Measurements from ENCODE around the gene NUP107.
"Not testable (repeated sequence)": the region's sequence is repeated elsewhere in the genome, so short reads cannot be mapped to it uniquely, and the experiment has no call there.

NUP107 gene

DNA sequence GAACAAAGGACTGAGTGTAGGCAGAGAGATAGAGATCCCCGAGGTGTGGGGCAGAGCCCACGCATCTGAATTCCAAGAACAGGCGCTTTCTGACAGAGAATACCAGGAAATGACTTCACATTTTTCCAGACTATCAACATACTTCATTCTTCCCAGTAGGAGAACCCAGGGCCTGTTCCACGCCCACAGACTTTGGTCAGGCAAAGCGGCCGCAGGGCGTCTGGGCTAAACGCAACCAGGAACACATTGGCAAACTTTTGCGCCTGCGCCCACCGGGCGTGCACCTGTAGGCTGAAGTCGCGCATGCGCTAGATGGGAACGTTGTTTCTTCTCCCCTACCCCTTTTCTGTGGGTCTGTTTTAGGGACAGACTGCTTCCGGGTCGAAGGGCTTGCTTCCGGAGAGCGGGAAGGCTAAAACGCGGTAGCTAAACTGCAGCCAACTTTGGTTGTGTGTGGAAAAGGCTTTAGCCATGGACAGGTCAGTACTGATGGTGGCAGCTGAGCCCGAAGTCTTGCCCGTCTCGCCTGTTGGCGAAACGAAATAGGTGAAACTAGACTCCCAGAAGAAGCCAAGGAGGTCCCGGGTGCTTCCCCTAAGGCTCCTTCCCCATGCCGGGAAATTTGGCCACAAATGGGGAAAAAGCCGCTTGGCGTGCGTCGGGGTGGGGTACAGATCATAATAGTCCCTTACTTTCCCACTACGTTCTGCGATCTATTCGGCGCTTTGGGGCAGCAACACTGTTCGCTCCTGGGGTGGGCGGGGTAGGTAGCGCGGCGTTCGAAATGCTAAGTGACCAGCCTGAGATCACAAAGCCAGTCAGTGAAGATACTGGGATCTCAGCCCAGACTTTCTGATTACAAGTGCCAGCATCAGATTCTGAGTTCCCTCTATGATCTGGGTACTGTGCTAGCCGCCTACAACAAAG is at the start of gene NUP107:
TSS of gene NUP107 (plus strand) at position 384 of the 927 bp plus-strand sequence. CDS start at position 472, 88 bp downstream.
- peak; percentile 95 to 97 (median 96) for DNase-seq (ENCODE audit: low read depth in 2 of 3, low spot score in 1 of 3)

DNA sequence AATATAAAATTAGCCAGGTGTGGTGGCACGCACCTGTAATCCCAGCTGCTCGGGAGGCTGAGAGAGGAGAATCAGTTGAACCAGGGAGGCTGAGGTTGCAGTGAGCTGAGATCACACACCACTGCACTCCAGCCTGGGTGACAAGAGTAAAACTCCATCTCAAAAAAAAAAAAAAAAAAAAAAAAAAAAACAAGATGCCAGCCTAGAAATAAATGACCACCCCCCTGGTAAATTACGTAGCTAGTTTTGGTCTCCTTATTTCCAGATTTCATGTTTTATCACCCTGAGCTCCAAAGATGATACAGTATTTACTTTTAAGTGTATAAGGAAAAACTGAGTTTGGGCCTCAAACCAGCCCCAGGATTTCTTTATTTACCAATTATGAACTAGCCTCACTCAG is 49.3 kb upstream of the NUP107 start:
- DNase-seq (ENCODE audit: low read depth in 2 of 3, low spot score in 1 of 3), result not testable (repeated sequence)

DNA sequence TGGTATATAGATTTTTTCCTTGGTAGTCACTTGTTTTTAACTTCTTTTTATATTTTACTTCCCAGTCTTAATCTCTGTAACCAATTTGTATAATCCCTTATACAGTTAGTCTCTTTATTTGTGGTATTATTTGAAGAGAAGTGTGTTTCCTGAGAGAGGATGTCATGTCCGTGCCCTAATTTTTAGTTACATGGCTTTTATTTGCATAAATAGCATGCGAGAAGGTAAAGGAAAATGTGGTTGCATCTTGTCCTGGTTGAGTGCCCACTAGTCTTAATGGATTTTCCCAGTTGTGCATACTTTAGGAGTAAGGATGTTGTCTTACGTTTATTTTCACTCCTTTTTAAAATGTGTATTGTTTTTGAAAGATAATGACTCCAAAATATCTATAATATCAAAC is 48.6 kb upstream of the NUP107 start:
- no peak for DNase-seq (ENCODE audit: low read depth in 2 of 3, low spot score in 1 of 3)

DNA sequence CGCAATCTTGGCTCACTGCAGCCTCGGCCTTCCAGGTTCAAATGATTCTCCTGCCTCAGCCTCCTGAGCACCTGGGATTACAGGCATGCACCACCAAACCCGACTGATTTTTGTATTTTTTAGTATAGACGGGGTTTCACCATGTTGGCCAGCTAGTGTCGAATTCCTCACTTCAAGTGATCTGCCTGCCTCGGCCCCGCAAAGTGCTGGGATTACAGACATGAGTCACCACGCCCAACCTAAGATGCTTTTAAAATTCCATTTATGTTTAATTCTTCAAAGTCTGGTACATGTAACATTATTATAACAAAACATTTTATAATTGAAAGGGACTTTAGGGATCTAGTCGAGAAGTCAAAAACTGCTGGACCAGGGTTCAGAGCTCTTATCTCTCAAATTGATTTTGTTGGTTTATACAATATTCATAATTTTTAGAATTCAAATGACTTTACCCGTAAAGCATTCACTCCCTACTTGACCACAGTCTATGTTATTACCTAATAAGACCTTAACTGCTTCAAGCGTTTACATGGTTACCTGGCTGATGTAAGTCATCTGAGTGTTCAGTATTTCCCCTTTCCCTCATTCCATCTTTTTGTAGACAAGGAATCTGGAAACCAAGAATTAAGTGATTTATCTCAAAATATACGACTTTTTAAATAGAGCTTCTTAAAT is 47.9 kb upstream of the NUP107 start:
- DNase-seq (ENCODE audit: low read depth in 2 of 3, low spot score in 1 of 3), result no peak

DNA sequence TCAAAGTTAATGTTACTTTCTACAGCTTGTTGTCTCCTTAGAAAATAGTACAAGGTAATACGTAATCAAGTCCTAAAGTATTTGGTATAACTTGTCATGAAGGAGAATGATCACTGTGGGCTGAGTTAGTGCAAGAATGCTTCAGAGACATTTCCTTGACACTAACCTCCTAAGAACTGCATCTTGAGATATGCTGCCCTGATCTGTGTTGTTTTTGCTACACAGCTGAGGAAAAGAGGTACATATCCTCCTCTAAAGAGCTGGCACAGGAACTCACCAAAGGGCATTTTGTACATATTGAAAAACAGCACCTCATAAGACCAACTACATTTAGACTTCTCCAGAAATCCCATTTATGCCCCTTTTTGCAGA is 47.4 kb upstream of the NUP107 start:
- DNase-seq (ENCODE audit: low read depth in 2 of 3, low spot score in 1 of 3), result no peak

DNA sequence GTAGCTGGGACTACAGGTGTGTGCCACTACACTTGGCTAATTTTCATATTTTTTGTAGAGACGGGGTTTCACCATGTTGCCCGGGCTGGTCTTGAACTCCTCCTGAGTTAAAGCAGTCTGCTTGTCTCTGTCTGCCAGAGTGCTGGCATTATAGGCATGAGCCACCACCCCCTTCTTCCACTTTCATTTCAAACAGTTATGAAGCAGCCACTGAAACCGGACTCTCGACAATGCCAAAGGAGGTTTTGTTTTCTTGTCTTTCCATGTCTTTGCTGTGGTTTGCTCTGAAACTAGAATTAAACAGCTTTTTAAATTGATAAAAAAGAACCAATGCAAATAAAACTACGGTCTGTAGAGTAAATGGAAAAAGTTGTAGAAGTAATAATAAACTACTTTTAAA is 45.6 kb upstream of the NUP107 start:
- peak; percentile 35 to 50 (median 46) for DNase-seq (ENCODE audit: low read depth in 2 of 3, low spot score in 1 of 3)

DNA sequence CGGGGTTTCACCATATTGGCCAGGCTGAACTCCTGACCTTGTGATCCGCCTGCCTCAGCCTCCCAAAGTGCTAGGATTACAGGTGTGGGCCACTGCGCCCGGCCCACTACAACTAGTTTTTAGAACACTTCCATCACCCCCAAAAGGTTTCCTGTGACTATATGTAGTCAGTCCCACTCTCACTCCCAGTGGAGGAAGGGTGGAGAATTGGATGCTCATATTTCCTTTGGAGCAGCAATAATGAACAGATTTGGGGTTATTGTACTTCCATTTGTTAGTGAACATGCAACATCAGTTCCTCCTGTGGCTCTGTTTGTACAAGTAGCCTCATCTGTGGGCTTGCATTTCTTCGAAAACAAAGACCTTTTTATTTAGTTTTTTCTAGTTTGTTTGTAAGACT is 40.3 kb upstream of the NUP107 start:
- DNase-seq (ENCODE audit: low read depth in 2 of 3, low spot score in 1 of 3), result no peak

DNA sequence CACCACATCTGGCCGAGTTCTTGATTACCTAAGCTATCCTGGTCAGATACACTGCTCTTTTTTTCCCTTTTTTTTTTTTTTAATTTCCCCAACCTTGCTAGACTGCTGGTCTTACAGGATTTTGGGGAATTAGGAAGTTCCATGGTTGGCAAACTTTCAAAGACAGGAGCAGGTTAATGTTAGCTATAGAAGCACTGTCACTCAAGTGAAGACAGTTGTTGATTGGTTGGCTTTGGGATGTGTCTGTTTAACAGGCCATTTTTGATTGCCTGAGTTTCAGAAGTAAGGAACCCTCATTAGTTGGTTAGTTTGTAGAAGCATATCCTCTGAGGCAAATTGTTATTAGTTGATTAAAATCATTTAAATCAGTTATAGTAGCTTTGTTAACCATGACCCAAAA is 39.3 kb upstream of the NUP107 start:
- no peak for DNase-seq (ENCODE audit: low read depth in 2 of 3, low spot score in 1 of 3)

DNA sequence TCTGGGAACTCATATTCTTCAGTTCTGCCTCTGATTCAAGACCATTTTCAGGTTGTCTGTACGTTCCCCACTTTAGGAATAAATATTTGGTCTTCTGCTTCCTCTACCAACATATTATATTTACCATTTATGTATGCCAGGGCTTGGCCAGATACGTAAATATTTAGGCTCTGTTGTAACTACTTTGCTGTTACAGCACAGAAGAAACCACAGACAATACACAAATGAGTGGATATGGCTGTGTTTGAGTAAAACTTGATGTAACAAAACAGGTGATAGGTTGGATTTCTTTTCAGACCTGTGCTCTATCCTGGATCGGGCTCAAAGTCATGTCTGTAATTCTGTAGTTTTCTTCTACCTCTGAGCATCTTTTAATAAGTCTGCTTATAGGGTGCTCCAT is 38.6 kb upstream of the NUP107 start:
- no peak for DNase-seq (ENCODE audit: low read depth in 2 of 3, low spot score in 1 of 3)

DNA sequence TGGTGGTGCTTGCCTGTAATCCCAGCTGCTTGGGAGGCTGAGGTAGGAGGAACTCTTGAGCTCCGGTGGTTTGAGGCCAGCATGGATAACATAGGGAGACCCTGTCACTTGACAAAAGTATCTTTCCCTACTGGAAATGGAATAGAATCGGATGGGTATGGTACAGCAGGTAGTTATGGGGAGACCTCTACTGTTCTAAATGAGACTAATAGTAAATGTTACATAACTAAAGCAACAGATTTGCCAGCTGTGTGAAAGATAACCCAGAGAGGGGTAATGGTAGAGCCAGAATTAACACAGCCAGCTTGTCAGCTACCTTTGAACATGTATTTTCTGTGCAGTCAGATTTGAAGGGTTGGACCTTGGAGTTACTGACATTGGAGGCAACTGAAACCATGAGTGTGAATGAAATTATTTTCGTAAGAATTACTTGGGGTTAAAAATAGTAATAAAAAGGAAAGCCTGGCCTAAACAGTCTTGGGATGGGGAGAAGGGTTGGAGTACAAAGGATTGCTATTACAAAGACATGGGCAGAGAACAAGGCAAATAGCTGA is 21.7 kb upstream of the NUP107 start:
- DNase-seq (ENCODE audit: low read depth in 2 of 3, low spot score in 1 of 3), result no peak

DNA sequence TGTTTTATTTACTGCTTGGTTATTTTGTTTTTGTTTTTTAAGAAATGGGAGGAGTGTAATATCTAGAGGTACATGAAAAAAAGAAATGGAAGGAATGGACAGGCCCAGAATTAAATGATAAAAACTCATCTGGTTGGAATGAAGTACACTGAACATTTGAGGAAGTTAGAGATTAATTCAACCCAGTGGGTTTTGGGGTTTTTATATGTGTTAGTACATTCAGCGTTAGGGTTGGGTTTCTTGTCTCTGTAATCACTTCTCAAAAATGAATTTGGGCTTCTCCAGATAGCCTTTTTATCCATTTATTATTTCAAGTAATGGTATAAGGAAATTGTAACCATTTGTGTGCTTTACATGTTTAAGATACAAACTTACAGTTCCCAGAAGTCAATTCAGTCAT is 19.5 kb upstream of the NUP107 start:
- no peak for DNase-seq (ENCODE audit: low read depth in 2 of 3, low spot score in 1 of 3)

DNA sequence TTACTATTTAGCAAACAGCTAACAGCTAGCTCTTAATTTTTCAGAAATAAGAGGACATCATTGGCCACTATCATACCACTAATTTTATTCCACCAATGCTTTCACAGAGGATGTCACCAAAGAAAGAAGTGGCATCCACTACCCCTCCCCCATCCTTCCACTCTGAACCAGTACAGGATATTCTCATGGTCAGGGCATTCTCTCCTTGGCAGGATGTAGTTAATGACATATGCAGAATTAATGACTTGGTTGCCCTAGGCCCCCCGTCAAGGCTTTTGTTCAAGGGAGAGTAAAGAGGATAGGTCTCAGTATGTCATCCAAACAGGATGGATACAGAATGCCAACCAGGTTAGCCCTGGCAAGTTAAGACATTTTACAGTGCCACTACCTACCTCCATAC is 18.9 kb upstream of the NUP107 start:
- no peak for DNase-seq (ENCODE audit: low read depth in 2 of 3, low spot score in 1 of 3)

DNA sequence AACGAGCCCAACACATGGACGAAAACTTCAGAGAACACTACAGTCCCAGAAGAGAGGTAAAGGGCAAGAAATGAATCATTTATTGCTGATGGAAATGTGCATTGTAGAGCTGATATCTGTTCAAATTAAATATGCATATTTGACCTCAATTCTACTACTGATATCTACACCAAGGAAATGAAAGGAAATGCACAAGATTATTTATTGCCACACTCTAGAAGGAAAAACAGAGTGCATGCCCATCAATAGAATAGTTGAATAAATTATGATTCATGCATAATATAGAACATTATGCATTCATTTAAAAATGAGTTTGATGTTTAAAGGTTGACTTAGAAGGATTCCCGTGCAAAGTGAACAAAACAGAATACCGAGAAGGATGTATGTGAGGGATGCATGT is 15.6 kb upstream of the NUP107 start:
- no peak for DNase-seq (ENCODE audit: low read depth in 2 of 3, low spot score in 1 of 3)

DNA sequence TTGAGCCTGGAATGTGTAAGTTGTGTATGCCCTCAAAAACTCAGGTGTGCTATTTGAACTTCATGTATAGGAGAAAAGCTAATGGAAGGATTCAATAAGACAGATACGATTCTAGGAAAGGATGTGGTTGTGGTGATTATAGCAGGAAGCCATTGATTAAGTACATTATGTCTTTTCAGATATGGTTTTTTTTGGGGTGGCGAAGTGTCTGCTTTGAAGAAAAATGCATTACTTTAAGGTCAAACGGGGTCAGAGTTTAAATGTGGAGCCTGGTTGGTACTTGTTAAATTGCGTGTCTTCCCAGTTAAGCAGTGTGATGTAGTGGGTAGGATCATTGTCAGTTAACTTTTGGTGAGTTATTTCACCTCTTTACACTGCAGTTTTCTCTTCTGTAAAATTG is 13.0 kb upstream of the NUP107 start:
- peak in 1 of 3 donors; percentile 8 for DNase-seq (ENCODE audit: low read depth in 2 of 3, low spot score in 1 of 3)

DNA sequence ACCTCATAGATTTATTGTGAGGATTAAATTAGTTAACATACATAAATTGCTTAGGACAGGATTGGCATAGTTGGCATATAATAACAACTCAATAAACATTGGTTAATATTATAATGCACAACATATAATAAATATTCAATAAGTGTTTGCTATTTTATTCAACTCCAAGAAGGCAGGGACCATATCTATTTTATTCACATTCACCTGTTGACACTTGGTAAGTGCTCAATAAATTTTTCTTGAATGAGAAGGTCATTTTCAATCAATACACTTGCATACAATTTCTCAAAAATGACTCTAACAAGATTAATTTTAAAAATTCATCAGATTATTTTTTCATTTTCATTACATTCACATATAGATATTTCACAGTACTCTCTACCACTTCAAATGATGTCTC is 12.4 kb upstream of the NUP107 start:
- DNase-seq (ENCODE audit: low read depth in 2 of 3, low spot score in 1 of 3), result no peak

DNA sequence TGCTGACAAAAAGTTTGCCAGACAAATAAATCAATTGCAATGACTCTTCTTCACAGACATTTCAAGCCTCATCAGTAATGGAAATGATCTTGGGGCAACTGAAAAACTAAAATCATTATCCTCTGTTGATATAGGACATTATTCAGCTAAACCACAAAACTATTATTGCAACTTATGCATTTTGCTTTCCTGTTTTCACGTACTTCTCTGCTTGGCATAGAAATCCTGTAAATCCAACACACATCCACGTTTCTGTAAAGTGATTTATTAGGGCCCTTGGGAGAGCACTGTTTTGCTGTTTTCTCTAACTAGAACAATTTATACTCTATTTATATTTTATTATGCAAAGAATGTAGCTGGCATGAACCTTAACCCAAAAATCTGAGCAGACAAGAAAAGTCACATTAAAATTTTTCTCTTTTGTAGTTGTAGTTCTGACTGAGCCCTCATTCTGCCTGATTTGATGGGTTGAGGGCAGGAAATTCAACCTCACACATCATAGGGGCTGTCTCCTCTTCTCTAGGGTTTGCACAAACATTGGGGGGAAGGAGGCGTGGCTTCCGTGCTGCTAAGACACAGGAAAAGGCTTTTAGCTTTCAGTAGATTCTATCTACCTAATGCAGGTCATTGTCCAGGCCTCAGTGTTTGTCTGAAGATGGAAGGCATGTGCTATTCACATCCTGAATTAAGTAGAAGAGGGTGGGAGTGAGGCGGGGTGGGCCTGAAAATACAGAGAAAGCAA is 11.5 kb upstream of the NUP107 start:
- peak in 2 of 3 donors; percentile 18 to 20 for DNase-seq (ENCODE audit: low read depth in 2 of 3, low spot score in 1 of 3)

DNA sequence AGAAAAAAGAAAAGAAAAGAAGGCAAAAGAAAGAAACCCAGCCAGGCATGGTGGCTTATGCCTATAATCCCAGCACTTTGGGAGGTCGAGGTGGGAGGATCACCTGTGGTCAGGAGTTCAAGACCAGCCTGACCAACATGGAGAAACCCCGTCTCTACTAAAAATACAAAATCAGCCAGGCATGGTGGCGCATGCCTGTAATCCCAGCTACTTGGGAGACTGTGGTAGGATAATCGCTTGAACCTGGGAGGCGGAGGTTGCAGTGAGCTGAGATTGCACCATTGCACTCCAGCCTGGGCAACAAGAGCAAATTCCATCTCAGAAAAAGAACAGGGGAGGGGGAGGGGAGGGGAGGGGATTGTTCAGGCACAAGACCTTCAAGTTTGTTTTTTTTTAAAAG is 9.9 kb upstream of the NUP107 start:
- DNase-seq (ENCODE audit: low read depth in 2 of 3, low spot score in 1 of 3), result not testable (repeated sequence)

DNA sequence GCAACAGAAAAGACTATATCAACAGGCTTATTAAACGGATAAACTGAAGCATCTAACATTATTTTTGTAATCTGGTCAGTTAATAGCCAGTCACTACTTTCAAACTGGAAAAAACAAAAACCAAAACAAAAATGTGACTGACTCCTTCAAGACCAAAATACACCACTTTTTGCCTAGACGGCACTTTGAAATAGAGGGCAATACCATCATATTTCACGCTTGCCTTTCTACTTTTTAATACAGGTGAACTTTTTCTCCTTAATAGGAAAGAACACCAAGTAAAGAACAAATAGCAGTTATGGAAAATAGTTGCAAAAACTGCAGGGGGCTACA is 550 bp upstream of the NUP107 start:
- no peak for DNase-seq (ENCODE audit: low read depth in 2 of 3, low spot score in 1 of 3)

DNA sequence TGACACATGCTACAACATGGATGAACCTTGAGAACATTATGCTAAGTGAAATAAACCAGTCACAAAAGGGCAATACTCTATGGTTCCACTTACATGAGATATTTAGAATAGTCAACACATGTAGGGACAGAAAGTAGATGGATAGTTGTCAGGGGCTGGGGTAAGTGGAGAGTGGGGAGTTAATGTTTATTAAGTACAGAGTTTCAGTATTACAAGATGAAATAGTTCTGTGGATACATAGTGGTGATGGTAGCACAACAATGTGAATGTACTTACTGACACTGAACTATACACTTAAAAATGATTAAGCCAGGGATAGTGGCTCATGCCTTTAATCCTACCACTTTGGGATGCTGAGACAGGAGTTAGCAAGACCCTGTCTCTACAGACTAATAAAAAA is 8.7 kb downstream of the NUP107 start:
- DNase-seq (ENCODE audit: low read depth in 2 of 3, low spot score in 1 of 3), result no peak

DNA sequence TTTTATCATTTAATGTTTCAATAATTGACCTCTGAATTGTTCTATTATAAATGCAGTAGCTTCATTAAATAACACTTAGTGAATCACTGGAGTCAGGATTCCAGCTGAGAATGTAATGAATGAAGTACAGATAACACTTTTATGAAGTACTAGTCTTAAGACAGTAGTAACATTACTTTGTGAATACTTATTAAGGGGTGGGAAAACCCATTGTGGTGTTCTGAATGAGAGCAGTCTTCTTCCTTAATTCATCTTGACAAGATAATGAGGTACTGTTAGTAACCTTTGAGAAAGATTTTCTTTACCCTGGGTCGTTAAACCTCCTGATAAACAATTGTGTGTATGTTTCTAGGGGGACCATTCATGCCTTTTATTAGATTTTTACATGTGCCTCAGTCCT is 12.7 kb downstream of the NUP107 start:
- DNase-seq (ENCODE audit: low read depth in 2 of 3, low spot score in 1 of 3), result no peak

DNA sequence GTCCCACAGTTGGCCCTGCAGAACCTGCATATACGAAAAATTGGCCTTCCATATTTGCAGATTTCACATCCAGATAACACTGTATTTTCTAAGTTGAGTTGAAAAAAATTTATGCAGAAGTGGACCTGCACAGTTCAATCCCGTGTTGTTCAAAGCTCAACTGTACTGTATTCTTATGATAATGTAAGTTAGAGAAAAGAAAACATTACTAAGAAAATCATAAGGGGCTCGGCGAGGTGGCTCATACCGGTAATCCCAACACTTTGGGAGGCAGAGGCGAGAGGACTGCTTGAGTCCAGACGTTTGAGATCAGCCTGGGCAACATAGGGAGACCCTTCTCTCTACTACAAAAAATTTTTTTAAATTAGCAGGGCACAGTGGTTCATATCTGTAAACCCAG is 41.0 kb downstream of the NUP107 start:
- DNase-seq (ENCODE audit: low read depth in 2 of 3, low spot score in 1 of 3), result no peak

DNA sequence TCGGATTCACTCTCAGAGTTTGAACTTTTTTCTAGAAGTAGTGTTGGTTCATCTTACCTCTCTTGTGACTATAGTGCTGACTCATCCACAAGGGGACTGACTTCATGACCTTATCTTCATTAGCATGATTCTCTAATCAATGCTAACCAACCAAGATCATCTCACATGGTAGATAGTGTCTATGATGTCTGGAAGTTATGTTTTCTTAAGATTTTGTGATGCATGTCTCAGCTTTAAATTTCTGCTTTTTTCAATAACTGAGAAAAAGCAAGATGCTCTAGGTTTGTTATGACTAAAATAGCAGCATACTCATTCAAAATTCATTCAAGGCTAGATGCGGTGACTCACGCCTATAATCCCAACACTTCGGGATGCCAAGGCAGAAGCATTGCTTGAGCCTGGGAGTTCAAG is 46.9 kb downstream of the NUP107 start:
- no peak for DNase-seq (ENCODE audit: low read depth in 2 of 3, low spot score in 1 of 3)
